HG03378 (cell line): ENCODE measurements around the gene FAT1.

Experiments used
- ATAC-seq: cut with Tn5 transposase; IDR thresholded peaks from one replicate; pipeline ENCODE4 v1.9.1; 2021; ENCODE audit warnings: mild to moderate bottlenecking, moderate library complexity; ENCODE audit not compliant: unreplicated experiment

FAT1 gene

GRCh38 chr4:186587416-186588018 is 136.1 kb downstream of the FAT1 start:
- ATAC-seq, result peak; percentile 78

GRCh38 chr4:186586205-186586604 is 137.5 kb downstream of the FAT1 start:
- ATAC-seq, result no peak

GRCh38 chr4:186584912-186585311 is 138.7 kb downstream of the FAT1 start:
- no peak for ATAC-seq

- no peak for ATAC-seq
These were observed 142.2 kb downstream of the FAT1 start for GRCh38 chr4:186581421-186581820.

GRCh38 chr4:186580669-186581068 is 143.0 kb downstream of the FAT1 start:
- no peak for ATAC-seq

- ATAC-seq, result no peak
These were observed 153.3 kb downstream of the FAT1 start for GRCh38 chr4:186570193-186570996.

GRCh38 chr4:186569533-186570192 is 154.0 kb downstream of the FAT1 start:
- ATAC-seq, result no peak

- ATAC-seq, result no peak
These were observed 157.6 kb downstream of the FAT1 start for GRCh38 chr4:186566068-186566467.

GRCh38 chr4:186563761-186564160 is 159.9 kb downstream of the FAT1 start:
- no peak for ATAC-seq

GRCh38 chr4:186561748-186562147 is 161.9 kb downstream of the FAT1 start:
- ATAC-seq, result no peak

- ATAC-seq, result no peak
These were observed 163.0 kb downstream of the FAT1 start for GRCh38 chr4:186560647-186561046.

GRCh38 chr4:186557486-186557885 is 166.2 kb downstream of the FAT1 start:
- no peak for ATAC-seq

GRCh38 chr4:186557061-186557460 is 166.6 kb downstream of the FAT1 start:
- ATAC-seq, result no peak

- ATAC-seq, result no peak
These were observed 168.5 kb downstream of the FAT1 start, which contains the start of gene MTNR1A for GRCh38 chr4:186554914-186555827. TSS of gene MTNR1A (minus strand) at chr4:186555567. CDS start at chr4:186555365, 202 bp downstream.

- ATAC-seq, result no peak
These were observed 169.1 kb downstream of the FAT1 start for GRCh38 chr4:186554539-186554913.

- no peak for ATAC-seq
These were observed 169.9 kb downstream of the FAT1 start for GRCh38 chr4:186553717-186554116.

GRCh38 chr4:186551849-186552248 is 171.8 kb downstream of the FAT1 start:
- no peak for ATAC-seq

GRCh38 chr4:186545436-186545835 is 178.2 kb downstream of the FAT1 start:
- ATAC-seq, result no peak

- ATAC-seq, result no peak
These were observed 180.4 kb downstream of the FAT1 start for GRCh38 chr4:186543206-186543605.

GRCh38 chr4:186541801-186542200 is 181.9 kb downstream of the FAT1 start:
- ATAC-seq, result no peak
